Psoas muscle (tissue), 8 donors: ENCODE results near the gene HES3. TPM values are rescaled to one million over a fixed set of nuclear protein-coding genes. Genes with fewer than 3 reads are reported as not detected.
"Not testable (repeated sequence)": the region's sequence is repeated elsewhere in the genome, so short reads cannot be mapped to it uniquely, and the experiment has no call there.

Source experiments
- ATAC-seq, 4 donors: fragments of 200-7000 bp; cut with Tn5 transposase; one replicate each; pipeline ENCODE4 v1.9.1; 2020; ENCODE audit warnings: moderate library complexity in 3 of 4, mild to moderate bottlenecking in 2 of 4
- DNase-seq, 2 donors: peaks; one replicate each; pipeline ENCODE4 v3.0.0-alpha.2; 2020
- H3K27ac ChIP-seq: fragments of 200-600 bp; one replicate; pipeline ENCODE4 v1.8.0; 2022
- H3K27me3 ChIP-seq, 3 donors: fragments of 200-600 bp in 1 of 3; one replicate each; pipeline versions ENCODE4 v1.6.1 to v1.8.0; 2013 to 2022; ENCODE audit warnings: low read length in 2 of 3, mild to moderate bottlenecking in 2 of 3, moderate library complexity in 1 of 3; ENCODE audit not compliant: insufficient read depth in 3 of 3
- H3K36me3 ChIP-seq, 2 donors: fragments of 200-600 bp in 1 of 2; one replicate each; pipeline versions ENCODE4 v1.6.1 to v1.8.0; 2013 to 2022; ENCODE audit warnings: low read depth in 1 of 2, mild to moderate bottlenecking in 1 of 2, moderate library complexity in 1 of 2; ENCODE audit not compliant: insufficient read depth in 1 of 2
- H3K4me1 ChIP-seq: fragments of 200-600 bp; one replicate; pipeline ENCODE4 v1.8.0; 2022
- H3K4me3 ChIP-seq: fragments of 200-600 bp; one replicate; pipeline ENCODE4 v1.8.0; 2022; ENCODE audit warnings: mild to moderate bottlenecking
- H3K9me3 ChIP-seq: fragments of 200-600 bp; one replicate; pipeline ENCODE4 v1.8.0; 2022
- WGBS, 3 donors: extraction: QIAGEN DNeasy Blood & Tissue Kit; methylation state at CpG; one replicate each; pipeline versions ENCODE4 v1.1.6 to v1.1.7; 2013; 5-methylcytosine and 5-hydroxymethylcytosine counted together
- intact Hi-C, 2 donors: fragments of 100-400 bp; cut with DNase I; formaldehyde crosslinking; loops; one replicate each; pipeline versions ENCODE4 v1.11.0 to v1.14.2; 2022
- polyA plus RNA-seq, 3 donors: library from polyadenylated mRNA; stranded (reverse); fragments of 200-250 nt; gene quantifications; one replicate each; pipeline ENCODE4 v1.2.3, GENCODE V29; 2013
- total RNA-seq, 4 donors: library from RNA; stranded (reverse); fragmentation: NEBNext Ultra II Directional in 2 of 4; extraction: Animal tissue kit (Norgen Biotek cat#: 25700) in 2 of 4; gene quantifications; one replicate each; pipeline versions ENCODE4 v1.2.1 to v1.2.4, GENCODE V29; 2021 to 2023
- TF ChIP-seq, protein P1 (sequence below): fragments of 200-600 bp; IDR thresholded peaks from one replicate; pipeline ENCODE4 v1.8.0; 2022; ENCODE audit warnings: antibody characterized with exemption
- donor health status: healthy with polysubstance abuse.
- donor health status: DM: no; HTN: no; CAD: no; lungs with moderate emphysema.
- donor health status: Bipolar disorder and iron deficiency.
- donor health status: healthy.
- donor health status: DM: yes; HTN: yes; CAD: no.
- donor health status: DM: no; HTN: no; CAD: no.
- donor health status: DM: no; HTN: no; CAD: no.
- donor health status: DM: yes; HTN: yes; CAD: no.

HES3 gene
- total and polyA plus RNA-seq, 7 donors: not detected

DNA sequence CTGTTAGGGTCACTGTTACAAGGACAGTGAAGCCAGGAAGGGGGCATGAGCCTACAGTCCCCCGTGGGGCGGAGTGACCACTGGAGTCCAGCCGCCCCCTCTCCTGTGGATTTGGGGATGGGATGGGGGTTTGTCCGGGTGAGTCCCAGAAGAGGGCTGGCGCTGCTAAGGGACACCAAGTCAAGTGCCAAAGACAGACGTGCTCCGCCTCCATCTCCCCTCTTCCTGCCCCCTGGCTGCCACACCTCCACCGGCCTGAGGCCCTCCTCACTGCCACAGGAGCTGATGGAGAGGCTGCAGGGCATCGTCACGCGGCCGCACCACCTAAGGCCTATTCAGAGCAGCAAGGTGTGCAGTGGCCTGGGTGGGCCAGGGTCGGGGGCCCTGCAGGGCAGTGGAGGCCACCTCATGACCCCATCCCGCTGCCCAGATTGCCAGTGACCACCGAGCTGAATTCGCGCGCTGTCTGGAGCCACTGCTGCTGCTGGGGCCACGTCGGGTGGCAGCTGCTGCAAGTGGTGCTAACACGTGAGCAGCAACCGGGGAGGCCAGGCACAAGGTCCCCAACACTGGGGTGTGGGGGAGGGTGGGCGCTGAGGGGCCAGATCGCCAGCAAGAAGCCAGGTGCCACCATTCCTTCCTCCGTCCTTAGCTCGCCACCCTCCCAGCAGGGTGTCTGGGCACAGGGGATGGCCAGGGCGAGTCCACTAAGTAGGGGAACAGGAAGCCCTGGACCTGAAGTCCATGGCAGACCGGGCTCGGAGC, 33.2 kb upstream of the HES3 start:
- Histone ChIP-seq H3K27me3 (no peaks in the 10 kb centered on the region), H3K4me3 (no peak overlapping the region), H3K4me1 (peaks cover 17% of the 10 kb centered on the region), H3K27ac (no peak overlapping the region), H3K36me3 (peaks cover 0 to 21% of the 10 kb centered on the region in 2 donors), H3K9me3 (no peaks in the 10 kb centered on the region)
- no peak for ATAC-seq
- intact Hi-C loops: no loop called here
- DNase-seq: no peak
- TF ChIP-seq, protein P1, sequence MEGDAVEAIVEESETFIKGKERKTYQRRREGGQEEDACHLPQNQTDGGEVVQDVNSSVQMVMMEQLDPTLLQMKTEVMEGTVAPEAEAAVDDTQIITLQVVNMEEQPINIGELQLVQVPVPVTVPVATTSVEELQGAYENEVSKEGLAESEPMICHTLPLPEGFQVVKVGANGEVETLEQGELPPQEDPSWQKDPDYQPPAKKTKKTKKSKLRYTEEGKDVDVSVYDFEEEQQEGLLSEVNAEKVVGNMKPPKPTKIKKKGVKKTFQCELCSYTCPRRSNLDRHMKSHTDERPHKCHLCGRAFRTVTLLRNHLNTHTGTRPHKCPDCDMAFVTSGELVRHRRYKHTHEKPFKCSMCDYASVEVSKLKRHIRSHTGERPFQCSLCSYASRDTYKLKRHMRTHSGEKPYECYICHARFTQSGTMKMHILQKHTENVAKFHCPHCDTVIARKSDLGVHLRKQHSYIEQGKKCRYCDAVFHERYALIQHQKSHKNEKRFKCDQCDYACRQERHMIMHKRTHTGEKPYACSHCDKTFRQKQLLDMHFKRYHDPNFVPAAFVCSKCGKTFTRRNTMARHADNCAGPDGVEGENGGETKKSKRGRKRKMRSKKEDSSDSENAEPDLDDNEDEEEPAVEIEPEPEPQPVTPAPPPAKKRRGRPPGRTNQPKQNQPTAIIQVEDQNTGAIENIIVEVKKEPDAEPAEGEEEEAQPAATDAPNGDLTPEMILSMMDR: no peak
- 93 to 94% (median 94%) methylated on average over 26 to 29 of the region's 29 CpGs for WGBS, 3 donors

DNA sequence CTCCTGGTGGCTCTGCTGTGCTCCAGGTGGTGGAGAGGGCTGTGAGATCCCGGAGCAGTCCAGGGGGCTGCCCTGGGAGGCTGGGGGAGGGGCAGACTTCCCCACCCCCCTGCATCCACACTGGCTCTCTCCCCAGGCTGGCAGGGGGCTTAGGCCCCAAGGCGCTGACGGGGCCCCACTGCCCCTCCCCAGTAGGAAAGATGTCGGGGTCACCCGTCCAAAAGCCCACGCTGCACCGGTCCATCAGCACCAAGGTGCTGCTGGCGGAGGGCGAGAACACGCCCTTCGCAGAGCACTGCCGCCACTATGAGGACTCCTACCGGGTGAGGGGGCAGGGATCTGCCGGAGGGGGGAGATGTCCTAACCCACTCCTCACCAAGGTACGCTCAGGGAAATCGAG, 32.2 kb upstream of the HES3 start:
- TF ChIP-seq, protein P1: no peak
- 84 to 88% (median 87%) methylated on average over 16 of the region's 16 CpGs for WGBS, 3 donors
- intact Hi-C loops: no loop called here
- Histone ChIP-seq H3K4me1 (peaks cover 9% of the 10 kb centered on the region), H3K4me3 (no peak overlapping the region), H3K9me3 (no peaks in the 10 kb centered on the region), H3K27ac (no peak overlapping the region), H3K27me3 (no peaks in the 10 kb centered on the region), H3K36me3 (peaks cover 0 to 25% of the 10 kb centered on the region in 2 donors)
- DNase-seq: no peak
- ATAC-seq: no peak

DNA sequence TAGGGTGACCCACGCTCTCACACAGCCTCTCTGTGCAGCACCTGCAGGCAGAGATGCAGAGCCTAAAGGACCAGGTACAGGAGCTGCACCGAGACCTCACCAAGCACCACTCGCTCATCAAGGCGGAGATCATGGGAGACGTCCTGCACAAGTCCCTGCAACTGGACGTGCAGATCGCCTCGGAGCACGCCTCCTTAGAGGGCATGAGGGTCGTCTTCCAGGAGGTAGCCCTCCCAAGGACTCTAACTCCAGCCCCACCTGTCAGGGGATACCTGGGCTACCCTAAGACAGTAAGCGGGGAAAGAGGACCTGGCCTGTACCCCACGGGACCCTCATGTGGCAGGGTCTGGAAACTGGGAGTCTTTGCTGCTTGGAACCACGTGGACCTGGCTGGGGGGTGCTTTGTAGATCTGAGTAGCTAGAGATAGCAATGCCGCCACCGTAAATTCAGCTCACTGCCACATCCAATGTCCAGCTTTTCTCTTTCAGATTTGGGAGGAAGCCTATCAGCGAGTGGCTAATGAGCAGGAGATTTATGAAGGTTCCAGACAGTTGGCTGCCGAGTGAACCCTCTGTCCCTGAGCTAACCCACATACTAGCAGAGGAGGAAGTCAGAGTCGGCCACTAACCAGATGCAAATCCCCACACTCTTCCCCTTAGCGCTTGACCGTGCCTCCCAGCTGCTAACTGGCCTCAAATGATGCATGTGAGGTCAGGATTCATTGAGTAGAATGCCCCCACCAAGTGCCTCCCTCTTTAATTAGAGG, 31.6 kb upstream of the HES3 start:
- Histone ChIP-seq H3K4me3 (no peak overlapping the region), H3K4me1 (peaks cover 7% of the 10 kb centered on the region), H3K27ac (no peak overlapping the region), H3K27me3 (no peaks in the 10 kb centered on the region), H3K9me3 (no peaks in the 10 kb centered on the region), H3K36me3 (peaks cover 0 to 29% of the 10 kb centered on the region in 2 donors)
- ATAC-seq (no peak), DNase-seq (no peak)
- intact Hi-C loops: no loop called here
- 76 to 83% (median 79%) methylated on average over 20 of the region's 20 CpGs for WGBS, 3 donors
- TF ChIP-seq, protein P1: no peak

DNA sequence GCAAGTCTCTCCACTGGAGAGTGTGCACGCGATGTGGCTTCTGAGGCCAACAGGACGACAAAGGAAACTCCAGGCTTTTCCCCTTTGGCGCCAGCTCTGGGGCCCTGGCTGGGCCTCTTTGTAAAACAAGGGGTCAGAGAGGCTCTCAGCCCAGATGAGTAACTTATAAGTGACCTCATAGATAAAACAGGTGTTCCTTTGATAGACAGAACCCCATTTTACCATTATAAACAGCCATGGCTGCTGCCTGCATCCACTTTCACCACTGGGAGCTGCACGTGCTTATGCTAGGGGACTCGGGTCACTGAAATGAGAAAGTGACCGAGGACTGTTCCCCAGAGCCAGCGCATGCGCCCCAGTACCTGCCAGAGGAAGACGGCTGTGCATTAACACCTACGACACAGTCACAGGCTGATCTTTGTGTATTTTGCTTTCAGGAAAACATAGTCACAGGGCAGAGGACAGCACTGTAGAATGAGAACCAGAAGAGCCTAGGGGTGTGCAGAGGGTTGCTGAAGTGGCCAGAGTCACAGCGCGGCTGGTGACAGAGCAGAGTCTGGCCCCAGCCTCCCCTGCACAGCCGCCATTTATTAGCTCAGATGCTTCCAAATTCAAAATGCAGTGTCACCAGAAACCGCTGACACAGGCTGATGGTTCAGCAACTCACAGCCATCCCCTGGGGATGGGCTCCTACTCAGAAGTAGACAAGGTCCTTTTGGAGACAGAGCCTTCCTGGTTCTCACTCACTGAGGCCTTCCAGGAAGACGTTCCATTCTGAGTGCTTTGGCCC, 25.4 kb upstream of the HES3 start:
- TF ChIP-seq, protein P1: no peak
- Histone ChIP-seq H3K4me3 (no peak overlapping the region), H3K4me1 (peaks cover 14% of the 10 kb centered on the region), H3K27me3 (no peaks in the 10 kb centered on the region), H3K27ac (no peak overlapping the region), H3K36me3 (peaks cover 0 to 41% of the 10 kb centered on the region in 2 donors), H3K9me3 (no peaks in the 10 kb centered on the region)
- intact Hi-C loops: no loop called here
- WGBS, 3 donors: 81 to 85% (median 83%) methylated on average over 16 of the region's 16 CpGs
- DNase-seq (no peak), ATAC-seq (no peak)

DNA sequence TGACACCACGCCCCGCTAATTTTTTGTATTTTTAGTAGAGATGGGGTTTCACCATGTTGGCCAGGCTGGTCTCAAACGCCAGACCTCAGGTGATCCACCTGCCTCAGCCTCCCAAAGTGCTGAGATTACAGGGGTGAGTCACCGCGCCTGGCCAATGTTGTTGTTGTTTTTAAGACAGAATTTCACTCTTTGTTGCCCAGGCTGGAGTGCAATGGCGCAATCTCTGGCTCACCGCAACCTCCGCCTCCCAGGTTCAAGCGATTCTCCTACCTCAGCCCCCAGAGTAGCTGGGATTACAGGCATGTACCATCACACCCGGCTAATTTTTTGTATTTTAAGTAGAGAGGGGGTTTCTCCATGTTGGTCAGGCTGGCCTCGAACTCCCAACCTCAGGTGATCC, 24.3 kb upstream of the HES3 start:
- H3K27ac ChIP-seq, intact Hi-C loops, ATAC-seq, H3K9me3 ChIP-seq, DNase-seq, H3K4me3 ChIP-seq, H3K27me3 ChIP-seq: not testable (repeated sequence)
- Histone ChIP-seq H3K36me3 (peaks cover 0 to 51% of the 10 kb centered on the region in 2 donors), H3K4me1 (peaks cover 14% of the 10 kb centered on the region)
- 86 to 93% (median 92%) methylated on average over 11 of the region's 11 CpGs for WGBS, 3 donors
